Measurements from ENCODE around the gene TBL1XR1.
"Not testable (repeated sequence)": the region's sequence is repeated elsewhere in the genome, so short reads cannot be mapped to it uniquely, and the experiment has no call there.

The TBL1XR1 gene

GRCh38 chr3:177056927-177057326, 140.4 kb downstream of the TBL1XR1 start:
- DNase-seq: no peak

GRCh38 chr3:177055605-177056571, 141.4 kb downstream of the TBL1XR1 start:
- DNase-seq: no peak

DNA sequence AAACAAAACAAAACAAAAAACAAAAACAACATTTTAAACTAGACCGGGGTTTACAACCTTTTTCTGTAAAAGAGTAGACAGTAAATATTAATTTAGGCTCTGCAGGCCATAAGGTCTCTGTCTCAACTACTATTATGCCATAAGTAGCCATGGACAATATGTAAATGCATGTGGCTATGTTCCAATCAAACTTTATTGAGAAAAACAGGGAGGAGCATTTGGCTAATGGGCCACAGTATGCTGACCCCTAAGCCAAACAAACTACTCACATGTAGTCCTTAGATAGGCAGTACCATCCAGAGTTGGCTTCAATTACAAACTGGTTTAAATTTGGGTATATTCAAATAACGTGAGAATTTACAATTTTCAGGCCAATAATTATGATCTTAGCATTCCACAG, 144.2 kb downstream of the TBL1XR1 start:
- DNase-seq: no peak

DNA sequence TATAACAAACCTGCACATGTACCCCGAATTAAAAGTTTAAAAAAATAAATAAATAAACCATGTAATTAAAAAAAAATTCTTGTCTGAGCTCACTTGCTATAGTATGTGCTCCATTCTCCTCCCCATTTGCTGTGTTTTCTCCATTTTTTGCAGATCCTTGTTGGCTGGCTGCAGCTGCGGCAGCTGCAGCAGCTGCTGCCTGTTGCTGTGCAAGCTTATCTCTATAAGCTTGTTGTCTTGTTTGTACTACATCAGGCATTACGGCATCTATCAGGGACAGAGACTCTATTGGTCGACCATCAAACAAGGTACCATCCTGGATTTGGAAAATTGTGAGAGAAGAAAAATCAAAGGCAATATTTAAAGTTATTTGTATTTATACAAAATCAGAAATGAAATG, 145.9 kb downstream of the TBL1XR1 start:
- peak; percentile 50 for DNase-seq

- DNase-seq: peak; percentile 66
Measured at GRCh38 chr3:177050501-177051237, 146.6 kb downstream of the TBL1XR1 start.

DNA sequence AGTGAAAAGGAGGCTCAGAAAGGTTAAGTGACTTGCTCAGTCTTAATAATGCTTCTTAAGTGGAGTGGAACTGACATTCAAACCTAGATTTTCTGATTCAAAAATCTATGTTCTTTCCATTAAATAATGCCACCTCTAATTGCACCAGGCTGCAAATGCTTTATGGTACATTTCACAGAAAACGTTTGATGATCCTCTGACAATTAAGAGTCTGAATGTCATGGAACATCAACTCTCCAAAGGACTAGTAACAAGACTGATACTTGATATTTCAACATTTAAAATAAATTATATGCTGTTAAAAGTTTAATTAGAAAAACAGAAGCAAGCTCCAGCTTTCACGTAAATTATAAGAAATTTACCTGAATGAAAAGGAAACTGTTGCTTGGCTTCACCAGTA, 151.5 kb downstream of the TBL1XR1 start:
- no peak for DNase-seq

GRCh38 chr3:177045222-177045621, 152.1 kb downstream of the TBL1XR1 start:
- no peak for DNase-seq

- no peak for DNase-seq
Measured at GRCh38 chr3:177041730-177042551, 155.3 kb downstream of the TBL1XR1 start.

DNA sequence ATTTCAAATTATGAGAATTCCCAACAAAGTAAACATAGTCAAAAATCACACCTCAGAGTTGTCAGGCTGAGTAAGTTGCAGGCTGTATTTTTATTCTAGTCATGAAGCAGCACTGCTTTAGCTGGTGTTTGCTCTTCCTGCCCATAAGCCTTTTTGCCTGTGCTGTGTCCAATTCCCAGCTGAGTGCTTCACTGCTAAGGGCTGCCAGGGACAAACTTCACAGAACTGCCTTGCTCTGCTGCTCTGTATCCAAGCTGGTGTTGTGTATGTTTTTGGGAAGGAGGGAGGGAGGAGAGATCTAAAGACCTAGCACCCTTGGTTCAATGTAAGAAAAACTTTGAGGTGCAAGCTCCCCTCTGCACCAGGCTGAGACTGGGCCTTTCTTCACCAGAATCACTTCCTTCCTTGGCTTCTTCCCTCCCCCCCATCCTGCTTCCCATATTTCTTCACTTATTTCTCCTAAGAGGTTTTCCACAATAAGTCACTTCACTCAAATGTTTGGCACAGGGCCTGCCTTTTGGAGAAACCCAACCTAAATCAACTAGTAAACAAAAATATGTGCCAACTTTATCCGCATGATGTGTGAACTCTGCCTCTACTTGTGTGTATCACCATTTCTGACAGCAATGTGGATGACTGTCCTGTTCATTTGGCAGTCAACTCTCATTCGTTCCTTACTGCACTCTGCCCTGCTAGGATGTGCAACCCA, 156.1 kb downstream of the TBL1XR1 start:
- no peak for DNase-seq

GRCh38 chr3:177039490-177040274, 157.6 kb downstream of the TBL1XR1 start:
- no peak for DNase-seq

- no peak for DNase-seq
Measured at GRCh38 chr3:177037241-177037640, 160.0 kb downstream of the TBL1XR1 start.

GRCh38 chr3:177035676-177036075, 161.6 kb downstream of the TBL1XR1 start:
- DNase-seq: no peak

DNA sequence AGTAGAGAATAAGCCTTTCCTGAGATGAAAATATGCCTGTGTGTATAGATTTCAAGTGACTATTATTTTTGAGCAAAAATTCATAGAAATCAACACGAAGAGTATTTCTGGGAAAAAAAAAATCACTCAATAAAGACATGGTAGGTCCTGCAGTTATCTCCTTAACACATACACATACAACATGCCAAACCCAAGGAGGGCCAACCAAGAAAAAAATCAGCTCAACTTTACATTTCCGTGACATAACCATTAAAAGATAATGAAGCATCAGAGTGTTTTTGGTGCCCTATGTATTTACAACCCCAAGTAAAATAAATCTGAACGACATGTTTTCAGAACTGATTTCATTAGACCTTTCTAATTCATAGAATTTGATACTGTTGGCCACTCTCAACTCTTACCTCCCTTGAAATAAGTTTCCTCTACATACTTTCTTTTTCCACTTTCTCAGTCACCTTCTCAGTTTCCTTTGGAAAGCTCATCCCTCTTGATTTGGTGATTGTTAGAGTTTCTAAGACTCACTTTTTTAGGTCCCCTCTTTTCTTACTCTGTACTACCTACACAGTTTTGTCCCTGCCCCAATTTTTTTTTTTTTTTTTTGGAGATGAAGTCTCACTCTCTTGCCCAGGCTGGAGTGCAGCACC, 162.3 kb downstream of the TBL1XR1 start:
- no peak for DNase-seq

GRCh38 chr3:177026505-177027277, 170.6 kb downstream of the TBL1XR1 start:
- no peak for DNase-seq

DNA sequence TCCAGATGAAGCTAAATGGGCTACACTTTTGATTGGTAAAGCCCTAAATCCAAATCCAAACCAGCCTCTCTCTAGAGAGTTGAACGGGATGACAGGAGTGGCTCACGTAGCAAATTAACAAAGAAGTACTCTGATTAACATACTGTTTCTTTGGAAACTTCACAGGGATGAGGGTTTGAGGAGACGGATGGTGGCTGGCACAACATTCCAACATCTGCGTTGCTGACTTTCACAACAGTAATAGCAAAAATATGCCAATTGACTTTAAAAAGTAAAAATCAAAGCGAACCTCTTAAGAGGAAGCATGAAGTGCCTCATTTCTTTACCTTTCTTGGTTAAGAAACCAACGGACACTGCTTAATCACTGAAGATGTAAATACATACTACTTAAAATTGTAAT, 181.4 kb downstream of the TBL1XR1 start:
- no peak for DNase-seq

DNA sequence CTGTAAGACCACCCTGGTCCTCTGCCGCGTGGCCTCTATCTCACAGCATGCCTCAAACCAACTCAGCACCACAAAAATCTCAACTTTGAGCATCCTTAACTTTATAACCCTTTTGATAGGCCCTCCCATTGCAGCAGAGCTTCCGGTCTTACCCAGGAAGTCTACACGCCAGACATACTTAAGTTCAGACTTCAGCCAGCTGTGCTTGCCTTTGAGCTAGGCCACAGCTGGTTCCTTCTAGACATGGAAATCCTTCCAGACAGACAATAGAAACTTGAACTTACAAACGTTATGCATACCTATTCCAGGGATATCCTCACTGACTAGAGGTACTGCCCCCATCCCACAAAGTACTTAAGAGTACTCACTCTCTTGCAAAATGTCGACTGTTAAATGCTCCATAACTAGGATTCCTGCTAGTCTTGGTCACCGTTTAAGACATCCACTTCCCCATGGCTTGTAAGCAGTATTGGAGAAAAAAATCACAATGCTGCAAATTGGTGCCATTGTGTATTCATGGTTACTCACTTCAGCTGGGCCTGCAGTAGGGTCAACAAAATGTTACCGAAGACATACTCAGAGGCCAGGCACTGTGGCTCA, 183.5 kb downstream of the TBL1XR1 start:
- no peak for DNase-seq

- DNase-seq: no peak
Measured at GRCh38 chr3:177005718-177006405, 191.4 kb downstream of the TBL1XR1 start.

- not testable (repeated sequence) for DNase-seq
Measured at GRCh38 chr3:177000159-177000558, 197.1 kb downstream of the TBL1XR1 start.

GRCh38 chr3:176995946-176996345, 201.3 kb downstream of the TBL1XR1 start:
- DNase-seq: no peak
